ENCODE measurements around the gene SYNDIG1. TPM values are rescaled to one million over a fixed set of nuclear protein-coding genes. Genes with fewer than 3 reads are reported as not detected.

Gene SYNDIG1
- total and polyA plus RNA-seq, 2 of the 4 experiments (the other 2 are of a cell fraction), result not detected

- Histone ChIP-seq H4K5ac (ENCODE audit: low read depth, low read length) (no peak overlapping the region), H2BK15ac (ENCODE audit: low read depth, low read length) (no peak overlapping the region), H3K4me2 (ENCODE audit: low read depth, low read length) (no peak overlapping the region), H2AFZ (replicated peaks; ENCODE audit: low read length, poor library complexity) (no peak overlapping the region), H3K79me1 (ENCODE audit: low read depth in 1 of 2, low read length in 2 of 2) (no peaks in the 10 kb centered on the region), H2BK20ac (ENCODE audit: low read depth, low read length) (no peak overlapping the region), H3K4me3 (ENCODE audit: insufficient read depth, low read depth, low read length) (no peak overlapping the region), H2BK5ac (ENCODE audit: low read depth, low read length, poor library complexity, severe bottlenecking) (no peak overlapping the region), H2AK5ac (ENCODE audit: low read depth, low read length) (no peak overlapping the region), H3K36me3 (ENCODE audit: control insufficient read depth, insufficient read depth, low read length) (no peaks in the 10 kb centered on the region), H3K9me1 (ENCODE audit: insufficient read depth, low read length) (no peaks in the 10 kb centered on the region), H3K9ac (ENCODE audit: low read depth, low read length) (no peak overlapping the region), H4K8ac (ENCODE audit: low read depth in 2 of 2, low read length in 2 of 2) (no peak overlapping the region), H3K27ac (ENCODE audit: insufficient read depth, low read length) (no peak overlapping the region), H4K91ac (ENCODE audit: insufficient read depth, low read depth, low read length) (no peak overlapping the region), H3K27me3 (ENCODE audit: control insufficient read depth, insufficient read depth, low read length) (peaks cover 12% of the 10 kb centered on the region), H3K9me3 (ENCODE audit: control insufficient read depth, insufficient read depth, low read length) (no peaks in the 10 kb centered on the region), H4K20me1 (ENCODE audit: insufficient read depth, low read length) (no peaks in the 10 kb centered on the region), H3K23ac (ENCODE audit: low read depth, low read length) (no peak overlapping the region), H3K4ac (ENCODE audit: low read depth, low read length) (no peak overlapping the region), H3K18ac (ENCODE audit: low read depth, low read length) (no peak overlapping the region), H2AK9ac (replicated peaks; ENCODE audit: low read depth, low read length, poor library complexity) (no peak overlapping the region), H3K56ac (ENCODE audit: extremely low read depth, insufficient read depth, low read length) (no peak overlapping the region), H3K14ac (replicated peaks; ENCODE audit: low read depth, low read length) (no peak overlapping the region), H2BK120ac (ENCODE audit: low read depth, low read length) (no peak overlapping the region), H3K4me1 (ENCODE audit: control insufficient read depth, insufficient read depth, low read length) (no peaks in the 10 kb centered on the region)
- 100% methylated on average over 4 of the region's 9 CpGs; no CpG with 5 or more reads in 1 of the 2 experiments for WGBS, 2 experiments (ENCODE audit: extremely low coverage in 2 of 2, insufficient read length in 1 of 2)
- BruUV-seq (replicated peaks), result no TSS peak
- dilution Hi-C loops (cut with HindIII; ENCODE audit: low sequenced_read_pairs, unreplicated experiment) (no loop called here), intact Hi-C loops (cut with micrococcal nuclease) (no loop called here), in situ Hi-C loops (cut with MboI; ENCODE audit: low sequenced_read_pairs) (no loop called here)
- ATAC-seq (ENCODE audit: low read depth), result no peak
- no peak for TF ChIP-seq MXI1 (IDR thresholded peaks at IDR 0.05; ENCODE audit: borderline replicate concordance, low read depth, low read length)
- no peak for TF ChIP-seq CEBPB (IDR thresholded peaks at IDR 0.05; ENCODE audit: low read depth, low read length)
- TF ChIP-seq NFE2L2 (IDR thresholded peaks at IDR 0.05; ENCODE audit: low read depth, low read length), result no peak
- TF ChIP-seq SMC3 (IDR thresholded peaks at IDR 0.05; ENCODE audit: low read depth, low read length), result no peak
- no peak for TF ChIP-seq MAZ (IDR thresholded peaks at IDR 0.05; ENCODE audit: borderline replicate concordance, low read depth, low read length)
- TF ChIP-seq BHLHE40 (IDR thresholded peaks at IDR 0.05; ENCODE audit: low read depth, low read length), result no peak
- no peak for TF ChIP-seq CTCF (conservative IDR thresholded peaks at IDR 0.05; ENCODE audit: low read depth, low read length)
- no peak for TF ChIP-seq FOS (IDR thresholded peaks at IDR 0.05; ENCODE audit: low read depth, low read length)
- TF ChIP-seq CHD1 (IDR thresholded peaks at IDR 0.05; ENCODE audit: low read depth, low read length), result no peak
- TF ChIP-seq RCOR1 (IDR thresholded peaks at IDR 0.05; ENCODE audit: insufficient replicate concordance, low read length), result no peak
- no peak for TF ChIP-seq RFX5 (IDR thresholded peaks at IDR 0.05; ENCODE audit: low read depth, low read length)
- TF ChIP-seq ELK1 (IDR thresholded peaks at IDR 0.05; ENCODE audit: borderline replicate concordance, low read depth, low read length), result no peak
- no peak for TF ChIP-seq USF2 (IDR thresholded peaks at IDR 0.05; ENCODE audit: low read depth, low read length)
- no peak for TF ChIP-seq POLR2A (IDR thresholded peaks at IDR 0.05; ENCODE audit: low read depth, low read length)
- CTCF ChIA-PET, result interaction anchor here (0.6 kb wide), 1 partner anchor 16 kb away, joined by 3 read pairs; no protein-coding TSS in a partner anchor
- no peak for DNase-seq
- POLR2A ChIA-PET (ENCODE audit: unreplicated experiment), result no interaction called here
These were observed 114.6 kb downstream of the SYNDIG1 start for GRCh38 chr20:24584078-24584477.

All from IMR-90 (cell line).